ENCODE results near the gene SH3BP2. TPM values are rescaled to one million over a fixed set of nuclear protein-coding genes. Genes with fewer than 3 reads are reported as not detected.
"Not testable (repeated sequence)": the region's sequence is repeated elsewhere in the genome, so short reads cannot be mapped to it uniquely, and the experiment has no call there.

SH3BP2 gene
- total RNA-seq, 1 donor from 2014 or later: 24.9 TPM

- DNase-seq (ENCODE audit: low read depth, low spot score): not testable (repeated sequence)
Observed at GRCh38 chr4:2762486-2763370, 30.2 kb upstream of the SH3BP2 start.

GRCh38 chr4:2763511-2763967 lies 29.3 kb upstream of the SH3BP2 start:
- DNase-seq (ENCODE audit: low read depth, low spot score): no peak

GRCh38 chr4:2765832-2766526 lies 26.9 kb upstream of the SH3BP2 start:
- DNase-seq (ENCODE audit: low read depth, low spot score): no peak

- no peak for DNase-seq (ENCODE audit: low read depth, low spot score)
Observed at GRCh38 chr4:2767046-2767704, 25.7 kb upstream of the SH3BP2 start.

- DNase-seq (ENCODE audit: low read depth, low spot score): no peak
Observed at GRCh38 chr4:2767705-2768074, 25.2 kb upstream of the SH3BP2 start.

- no peak for DNase-seq (ENCODE audit: low read depth, low spot score)
Observed at GRCh38 chr4:2768124-2768523, 24.8 kb upstream of the SH3BP2 start.

- no peak for DNase-seq (ENCODE audit: low read depth, low spot score)
Observed at GRCh38 chr4:2768921-2769336, 24.0 kb upstream of the SH3BP2 start.

- no peak for DNase-seq (ENCODE audit: low read depth, low spot score)
Observed at GRCh38 chr4:2771264-2771663, 21.6 kb upstream of the SH3BP2 start.

GRCh38 chr4:2780643-2781042 lies 12.2 kb upstream of the SH3BP2 start:
- not testable (repeated sequence) for DNase-seq (ENCODE audit: low read depth, low spot score)

- DNase-seq (ENCODE audit: low read depth, low spot score): no peak
Observed at GRCh38 chr4:2781911-2782310, 11.0 kb upstream of the SH3BP2 start.

- no peak for DNase-seq (ENCODE audit: low read depth, low spot score)
Observed at GRCh38 chr4:2783790-2784189, 9.1 kb upstream of the SH3BP2 start.

- no peak for DNase-seq (ENCODE audit: low read depth, low spot score)
Observed at GRCh38 chr4:2785613-2786012, 7.3 kb upstream of the SH3BP2 start.

GRCh38 chr4:2786152-2786671 lies 6.7 kb upstream of the SH3BP2 start:
- DNase-seq (ENCODE audit: low read depth, low spot score): no peak

- DNase-seq (ENCODE audit: low read depth, low spot score): no peak
Observed at GRCh38 chr4:2786794-2787229, 6.1 kb upstream of the SH3BP2 start.

GRCh38 chr4:2787230-2788100 lies 5.4 kb upstream of the SH3BP2 start:
- no peak for DNase-seq (ENCODE audit: low read depth, low spot score)

GRCh38 chr4:2788101-2788500 lies 4.8 kb upstream of the SH3BP2 start:
- DNase-seq (ENCODE audit: low read depth, low spot score): no peak

- no peak for DNase-seq (ENCODE audit: low read depth, low spot score)
Observed at GRCh38 chr4:2788532-2789103, 4.3 kb upstream of the SH3BP2 start.

- DNase-seq (ENCODE audit: low read depth, low spot score): no peak
Observed at GRCh38 chr4:2789351-2789750, 3.5 kb upstream of the SH3BP2 start.

- no peak for DNase-seq (ENCODE audit: low read depth, low spot score)
Observed at GRCh38 chr4:2789793-2790582, 2.9 kb upstream of the SH3BP2 start.

Data from pulmonary artery endothelial cell (primary cell).